Kidney (tissue), 14 donors: ENCODE measurements around the gene NRXN3. TPM values are rescaled to one million over a fixed set of nuclear protein-coding genes. Genes with fewer than 3 reads are reported as not detected.
"Not testable (repeated sequence)": the region's sequence is repeated elsewhere in the genome, so short reads cannot be mapped to it uniquely, and the experiment has no call there.

Experiments
- DNase-seq, 5 donors: peaks; one replicate each; pipeline ENCODE4 v3.0.0-alpha.2; 2013 to 2020
- FAIRE-seq: peaks from 2 replicates; lab custom pipeline; 2012; peaks lifted over from hg19 to GRCh38; lab: Jason Lieb, UNC
- H3K27ac ChIP-seq, 2 donors: one replicate each; pipeline ENCODE4 v1.7.0; 2013; ENCODE audit warnings: low read depth in 2 of 2, low read length in 2 of 2, inconsistent platforms in 1 of 2
- H3K27me3 ChIP-seq: one replicate; pipeline ENCODE4 v1.7.1; 2013; ENCODE audit warnings: low read length, inconsistent platforms; ENCODE audit not compliant: control insufficient read depth, insufficient read depth
- H3K36me3 ChIP-seq, 3 donors: one replicate each; pipeline versions ENCODE4 v1.7.0 to v1.7.1; 2013; ENCODE audit warnings: low read length in 3 of 3, control low read depth in 1 of 3, inconsistent platforms in 1 of 3; ENCODE audit not compliant: insufficient read depth in 3 of 3, control insufficient read depth in 2 of 3
- H3K4me1 ChIP-seq, 3 donors: one replicate each; pipeline versions ENCODE4 v1.7.0 to v1.7.1; 2013; ENCODE audit warnings: low read length in 3 of 3, inconsistent platforms in 1 of 3, low read depth in 1 of 3; ENCODE audit not compliant: control insufficient read depth in 2 of 3, insufficient read depth in 2 of 3
- H3K4me3 ChIP-seq, 3 donors: one replicate each; pipeline versions ENCODE4 v1.7.0 to v1.8.1; 2013; ENCODE audit warnings: low read length in 3 of 3, control low read depth in 1 of 3, inconsistent platforms in 1 of 3
- H3K9ac ChIP-seq, 3 donors: one replicate each; pipeline versions ENCODE4 v1.7.0 to v1.7.1; 2013; ENCODE audit warnings: low read length in 3 of 3, control low read depth in 1 of 3, inconsistent platforms in 1 of 3
- H3K9me3 ChIP-seq, 3 donors: one replicate each; pipeline versions ENCODE4 v1.7.0 to v1.7.1; 2013; ENCODE audit warnings: low read length in 3 of 3, control low read depth in 1 of 3, inconsistent platforms in 1 of 3; ENCODE audit not compliant: control insufficient read depth in 2 of 3, insufficient read depth in 1 of 3
- intact Hi-C: fragments of 100-400 bp; cut with DNase I; formaldehyde crosslinking; loops from one replicate; pipeline ENCODE4 v1.11.1; 2022
- polyA plus RNA-seq: library from polyadenylated mRNA; stranded (reverse); fragments of 350-450 nt; fragmentation: Illumina TruSeq; extraction: RNeasy Lipid Tissue Mini Kit (QIAGEN cat#74804); gene quantifications from one replicate; pipeline ENCODE4 v1.2.3, GENCODE V29; 2014; ENCODE audit warnings: low read depth, low replicate concordance; ENCODE audit not compliant: insufficient read depth
- total RNA-seq: library from RNA; stranded (reverse); fragmentation: NEBNext Ultra II Directional; extraction: Animal tissue kit (Norgen Biotek cat#: 25700); gene quantifications from one replicate; pipeline ENCODE4 v1.2.1, GENCODE V29; 2021
- TF ChIP-seq, protein P1 (sequence below): IDR thresholded peaks from 3 replicates; pipeline ENCODE4 v1.5.1; 2012; ENCODE audit warnings: mild to moderate bottlenecking, moderate library complexity, borderline replicate concordance; ENCODE audit not compliant: insufficient read depth; ENCODE audit errors: extremely low read depth
- donor health status: control.
- donor health status: control.
- donor health status: control.
- donor health status: control.
- donor health status: control.
- donor health status: DM: yes; HTN: yes; CAD: no.
- donor health status: Normal renal cell carcinoma (clear cell type).

Gene NRXN3
- total and polyA plus RNA-seq, 2 donors from 2014 or later, result 1.5 to 2.4 TPM

DNA sequence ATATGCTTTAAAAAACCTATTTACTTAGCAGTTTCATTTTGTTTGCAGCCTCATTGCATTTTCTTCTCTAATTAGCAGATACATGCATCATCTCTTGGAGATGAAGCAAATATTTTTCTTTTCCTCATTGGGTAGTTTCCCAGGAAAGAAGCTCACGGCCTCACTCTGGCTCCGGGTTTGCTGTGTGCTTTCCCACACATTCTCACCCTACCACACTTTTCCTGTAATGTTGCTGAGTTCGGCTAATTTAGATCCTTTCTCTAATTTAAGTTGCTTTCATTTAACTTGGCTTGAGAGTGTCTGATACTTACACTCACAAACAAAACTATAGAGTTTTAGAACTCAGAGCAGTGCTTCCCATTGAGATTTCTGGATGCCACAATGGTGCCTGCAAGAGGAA, 928.2 kb downstream of the NRXN3 start:
- DNase-seq, result no peak
- H3K4me3 ChIP-seq, result no peak overlapping the region
- TF ChIP-seq, protein P1, sequence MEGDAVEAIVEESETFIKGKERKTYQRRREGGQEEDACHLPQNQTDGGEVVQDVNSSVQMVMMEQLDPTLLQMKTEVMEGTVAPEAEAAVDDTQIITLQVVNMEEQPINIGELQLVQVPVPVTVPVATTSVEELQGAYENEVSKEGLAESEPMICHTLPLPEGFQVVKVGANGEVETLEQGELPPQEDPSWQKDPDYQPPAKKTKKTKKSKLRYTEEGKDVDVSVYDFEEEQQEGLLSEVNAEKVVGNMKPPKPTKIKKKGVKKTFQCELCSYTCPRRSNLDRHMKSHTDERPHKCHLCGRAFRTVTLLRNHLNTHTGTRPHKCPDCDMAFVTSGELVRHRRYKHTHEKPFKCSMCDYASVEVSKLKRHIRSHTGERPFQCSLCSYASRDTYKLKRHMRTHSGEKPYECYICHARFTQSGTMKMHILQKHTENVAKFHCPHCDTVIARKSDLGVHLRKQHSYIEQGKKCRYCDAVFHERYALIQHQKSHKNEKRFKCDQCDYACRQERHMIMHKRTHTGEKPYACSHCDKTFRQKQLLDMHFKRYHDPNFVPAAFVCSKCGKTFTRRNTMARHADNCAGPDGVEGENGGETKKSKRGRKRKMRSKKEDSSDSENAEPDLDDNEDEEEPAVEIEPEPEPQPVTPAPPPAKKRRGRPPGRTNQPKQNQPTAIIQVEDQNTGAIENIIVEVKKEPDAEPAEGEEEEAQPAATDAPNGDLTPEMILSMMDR, result no peak
- FAIRE-seq, result no peak
- H3K4me1 ChIP-seq, result no peaks in the 10 kb centered on the region
- no peaks in the 10 kb centered on the region for H3K9me3 ChIP-seq
- intact Hi-C loops, result no loop called here
- no peaks in the 10 kb centered on the region for H3K36me3 ChIP-seq
- no peak overlapping the region for H3K9ac ChIP-seq
- H3K27me3 ChIP-seq, result no peaks in the 10 kb centered on the region
- H3K27ac ChIP-seq, result no peak overlapping the region

GRCh38 chr14:79100578-79100977, 930.4 kb downstream of the NRXN3 start:
- FAIRE-seq, result no peak
- intact Hi-C loops, result no loop called here

DNA sequence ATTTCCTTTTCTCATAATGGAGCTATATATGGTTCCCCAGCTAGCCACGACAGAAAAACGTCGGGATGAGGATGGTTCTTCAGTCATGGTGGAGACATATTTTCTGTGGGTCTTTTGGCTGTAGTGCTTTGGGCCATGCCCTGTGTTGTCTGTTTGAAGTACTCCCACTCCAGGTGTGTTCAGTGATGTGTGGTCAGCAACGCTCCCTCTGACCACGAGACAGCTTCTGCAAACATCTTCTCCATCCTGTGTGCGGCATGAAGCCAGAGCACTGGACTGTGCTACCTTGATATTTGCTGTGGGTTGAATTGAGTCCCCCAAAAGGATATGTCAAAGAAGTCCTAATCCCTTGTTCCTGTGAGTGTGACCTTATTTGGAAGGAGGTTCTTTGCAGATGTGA, 931.2 kb downstream of the NRXN3 start:
- no peak for FAIRE-seq
- no peaks in the 10 kb centered on the region for H3K27me3 ChIP-seq
- H3K27ac ChIP-seq, result no peak overlapping the region
- no peaks in the 10 kb centered on the region for H3K9me3 ChIP-seq
- H3K36me3 ChIP-seq, result no peaks in the 10 kb centered on the region
- no peaks in the 10 kb centered on the region for H3K4me1 ChIP-seq
- no peak for DNase-seq
- TF ChIP-seq, protein P1, result no peak
- no peak overlapping the region for H3K4me3 ChIP-seq
- intact Hi-C loops, result no loop called here
- no peak overlapping the region for H3K9ac ChIP-seq

More at GRCh38 chr14:79100578-79100977, 930.4 kb downstream of the NRXN3 start:
- H3K4me3 ChIP-seq, result no peak overlapping the region
- TF ChIP-seq, protein P1, result no peak
- H3K9ac ChIP-seq, result no peak overlapping the region
- no peak for DNase-seq
- no peaks in the 10 kb centered on the region for H3K4me1 ChIP-seq
- no peak overlapping the region for H3K27ac ChIP-seq
- no peaks in the 10 kb centered on the region for H3K27me3 ChIP-seq
- H3K9me3 ChIP-seq, result no peaks in the 10 kb centered on the region
- H3K36me3 ChIP-seq, result no peaks in the 10 kb centered on the region

- FAIRE-seq, result no peak
- intact Hi-C loops, result no loop called here
- Histone ChIP-seq H3K4me3 (no peak overlapping the region), H3K9me3 (no peaks in the 10 kb centered on the region), H3K9ac (no peak overlapping the region), H3K27ac (no peak overlapping the region), H3K4me1 (no peaks in the 10 kb centered on the region), H3K36me3 (no peaks in the 10 kb centered on the region), H3K27me3 (no peaks in the 10 kb centered on the region)
- no peak for DNase-seq
- TF ChIP-seq, protein P1, result no peak
Observed at GRCh38 chr14:79103764-79104163, 933.6 kb downstream of the NRXN3 start.

- H3K27ac ChIP-seq, DNase-seq, H3K9me3 ChIP-seq, intact Hi-C loops, H3K4me1 ChIP-seq, H3K9ac ChIP-seq, H3K4me3 ChIP-seq, H3K27me3 ChIP-seq, H3K36me3 ChIP-seq, FAIRE-seq: not testable (repeated sequence)
Observed at GRCh38 chr14:79110564-79110963, 940.4 kb downstream of the NRXN3 start.
